ENCODE data around the gene ACER2.

DNA sequence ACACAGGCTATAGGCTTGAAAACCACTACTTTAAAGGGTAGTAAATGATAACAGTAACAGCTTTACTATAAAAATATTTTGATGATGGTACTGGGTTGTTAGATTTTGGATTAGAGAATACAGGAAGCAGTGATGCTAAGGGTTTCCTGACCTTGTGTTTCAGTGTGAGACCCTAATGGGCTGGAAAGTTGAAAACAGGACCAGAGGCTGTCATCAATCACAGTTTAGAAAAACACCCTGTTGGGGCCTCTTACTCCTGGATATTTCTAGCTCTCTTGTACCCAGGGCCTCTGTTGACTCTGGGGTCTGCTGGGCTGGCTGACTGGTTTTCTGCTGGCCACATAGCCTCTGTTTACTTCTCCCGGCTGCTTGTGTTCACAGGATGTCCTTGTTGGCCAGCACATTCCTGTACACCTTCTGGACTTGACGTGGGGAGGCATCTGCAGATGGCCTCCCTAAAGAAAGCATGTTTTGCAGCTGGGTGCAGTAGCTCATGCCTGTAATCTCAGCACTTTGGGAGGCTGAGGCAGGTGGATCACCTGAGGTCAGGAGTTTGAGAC lies 21.5 kb downstream of the ACER2 start:
- TF ChIP-seq CTCF (conservative IDR thresholded peaks at IDR 0.05; ENCODE audit: low read depth, low read length) (no peak), EZH2 (IDR thresholded peaks at IDR 0.05; ENCODE audit: borderline replicate concordance, low read depth, low read length, poor library complexity, severe bottlenecking) (no peak)

Measured in A673 (cell line).